ENCODE data around the gene PRDM2. TPM values are rescaled to one million over a fixed set of nuclear protein-coding genes. Genes with fewer than 3 reads are reported as not detected.

Gene PRDM2
- polyA plus RNA-seq, 1 donor (not counting 4 experiments of a cell fraction or from before 2014, with no cell fraction given), result 13.8 TPM

DNA sequence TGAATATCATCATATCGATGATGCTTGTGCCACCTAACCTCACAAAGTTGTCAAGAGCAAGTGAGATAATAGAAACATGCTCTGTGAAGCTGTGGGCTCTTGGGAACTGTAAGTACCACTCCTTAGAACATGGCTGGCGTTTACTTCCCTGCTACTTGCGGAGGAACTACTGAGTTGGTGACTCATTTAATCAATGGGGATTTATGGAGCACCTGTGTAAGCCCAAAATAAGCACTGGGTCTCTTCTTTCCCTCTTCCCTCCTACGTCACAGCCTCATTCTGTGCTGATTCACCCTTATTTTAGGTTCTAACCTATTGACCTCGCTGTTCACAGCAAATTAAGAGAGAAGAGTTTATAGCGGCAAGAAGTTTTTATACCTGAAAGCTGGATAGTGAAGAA, 52.9 kb downstream of the PRDM2 start:
- Histone ChIP-seq H3K4me1 (ENCODE audit: control insufficient read depth, extremely low read depth, insufficient read depth, low read length) (peaks cover 46% of the 10 kb centered on the region), H3K36me3 (ENCODE audit: control insufficient read depth in 2 of 2, extremely low read depth in 1 of 2, insufficient read depth in 2 of 2, low read length in 2 of 2) (peaks cover 6 to 11% of the 10 kb centered on the region in 2 experiments), H3K4me3 (ENCODE audit: control insufficient read depth in 2 of 3, extremely low read depth in 1 of 3, insufficient read depth in 2 of 3, low read depth in 1 of 3, low read length in 3 of 3) (peak overlapping the region in 1 of 3 experiments; percentile 3), H3K9me1 (ENCODE audit: control insufficient read depth, extremely low read depth, insufficient read depth, low read length) (peaks cover 3% of the 10 kb centered on the region), H2AFZ (ENCODE audit: control insufficient read depth, low read length) (no peak overlapping the region), H3K27ac (ENCODE audit: control insufficient read depth, insufficient read depth, low read length) (peak overlapping the region; percentile 49), H3K9ac (ENCODE audit: control insufficient read depth, extremely low read depth, insufficient read depth, low read length) (no peak overlapping the region), H3K4me2 (ENCODE audit: control insufficient read depth, extremely low read depth, insufficient read depth, low read depth, low read length) (peak overlapping the region; percentile 48), H3K9me3 (ENCODE audit: control insufficient read depth, low read depth, low read length) (no peaks in the 10 kb centered on the region), H3K27me3 (ENCODE audit: control insufficient read depth, extremely low read depth, insufficient read depth, low read length) (no peaks in the 10 kb centered on the region), H4K20me1 (ENCODE audit: control insufficient read depth, extremely low read depth, insufficient read depth, low read length) (peaks cover 18% of the 10 kb centered on the region), H3K79me2 (ENCODE audit: control insufficient read depth, insufficient read depth, low read length) (peaks cover 80% of the 10 kb centered on the region)
- no peak for FAIRE-seq
- DNase-seq (ENCODE audit: low read depth, low spot score), result no peak
- TF ChIP-seq, protein P1, sequence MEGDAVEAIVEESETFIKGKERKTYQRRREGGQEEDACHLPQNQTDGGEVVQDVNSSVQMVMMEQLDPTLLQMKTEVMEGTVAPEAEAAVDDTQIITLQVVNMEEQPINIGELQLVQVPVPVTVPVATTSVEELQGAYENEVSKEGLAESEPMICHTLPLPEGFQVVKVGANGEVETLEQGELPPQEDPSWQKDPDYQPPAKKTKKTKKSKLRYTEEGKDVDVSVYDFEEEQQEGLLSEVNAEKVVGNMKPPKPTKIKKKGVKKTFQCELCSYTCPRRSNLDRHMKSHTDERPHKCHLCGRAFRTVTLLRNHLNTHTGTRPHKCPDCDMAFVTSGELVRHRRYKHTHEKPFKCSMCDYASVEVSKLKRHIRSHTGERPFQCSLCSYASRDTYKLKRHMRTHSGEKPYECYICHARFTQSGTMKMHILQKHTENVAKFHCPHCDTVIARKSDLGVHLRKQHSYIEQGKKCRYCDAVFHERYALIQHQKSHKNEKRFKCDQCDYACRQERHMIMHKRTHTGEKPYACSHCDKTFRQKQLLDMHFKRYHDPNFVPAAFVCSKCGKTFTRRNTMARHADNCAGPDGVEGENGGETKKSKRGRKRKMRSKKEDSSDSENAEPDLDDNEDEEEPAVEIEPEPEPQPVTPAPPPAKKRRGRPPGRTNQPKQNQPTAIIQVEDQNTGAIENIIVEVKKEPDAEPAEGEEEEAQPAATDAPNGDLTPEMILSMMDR (optimal IDR thresholded peaks at IDR 0.05 in 1 of 3, IDR thresholded peaks at IDR 0.05 in 1 of 3, conservative IDR thresholded peaks at IDR 0.05 in 1 of 3; ENCODE audit: extremely low read depth in 1 of 3, insufficient read depth in 2 of 3, low read length in 3 of 3), result no peak
- no peak for TF ChIP-seq EZH2 (IDR thresholded peaks at IDR 0.05; ENCODE audit: low read length)
- dilution Hi-C loops (cut with MboI; ENCODE audit: extremely low pct_ligation_motif_present, low sequenced_read_pairs), result no loop called here

DNA sequence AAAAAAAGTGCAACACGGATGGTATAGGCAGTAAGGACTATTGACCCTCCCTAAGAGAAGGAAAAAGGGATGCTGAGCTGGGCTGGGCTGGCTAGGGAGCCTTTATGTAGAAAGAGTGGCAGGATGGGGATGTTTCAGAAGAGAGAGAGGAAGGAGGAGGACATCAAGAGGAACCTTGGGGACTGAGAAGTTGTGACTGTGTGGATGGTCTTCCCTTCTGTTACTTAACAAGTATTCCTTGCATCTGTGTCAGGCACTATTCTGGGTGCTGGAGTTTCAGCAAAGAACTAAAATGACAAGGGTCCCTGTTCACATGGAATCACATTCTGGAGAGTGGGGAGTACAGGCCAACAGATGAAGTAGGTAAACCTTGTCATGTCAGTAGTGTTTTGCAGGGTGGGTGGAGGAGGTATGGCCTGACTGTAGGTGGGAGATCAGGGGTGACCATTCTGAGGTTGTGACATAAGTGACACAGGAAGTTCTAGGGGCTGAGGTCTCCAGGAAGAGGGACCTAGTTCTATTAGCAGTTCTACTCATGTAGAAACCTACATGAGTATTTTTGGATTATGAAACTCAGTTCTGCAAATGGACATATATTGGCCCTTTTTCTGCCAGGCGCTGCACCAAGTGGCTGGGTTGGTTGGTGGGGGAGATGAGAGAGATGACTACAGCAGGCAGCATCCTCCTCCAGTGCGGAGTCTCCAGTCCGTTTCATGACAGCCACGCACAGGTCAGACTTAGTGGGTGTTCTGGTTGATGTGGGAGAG, 53.8 kb downstream of the PRDM2 start:
- no peak for FAIRE-seq
- Histone ChIP-seq H3K4me2 (ENCODE audit: control insufficient read depth, extremely low read depth, insufficient read depth, low read depth, low read length) (no peak overlapping the region), H3K9me3 (ENCODE audit: control insufficient read depth, low read depth, low read length) (no peaks in the 10 kb centered on the region), H4K20me1 (ENCODE audit: control insufficient read depth, extremely low read depth, insufficient read depth, low read length) (peaks cover 18% of the 10 kb centered on the region), H3K4me1 (ENCODE audit: control insufficient read depth, extremely low read depth, insufficient read depth, low read length) (peaks cover 47% of the 10 kb centered on the region), H3K36me3 (ENCODE audit: control insufficient read depth in 2 of 2, extremely low read depth in 1 of 2, insufficient read depth in 2 of 2, low read length in 2 of 2) (peaks cover 6 to 11% of the 10 kb centered on the region in 2 experiments), H3K27me3 (ENCODE audit: control insufficient read depth, extremely low read depth, insufficient read depth, low read length) (no peaks in the 10 kb centered on the region), H3K4me3 (ENCODE audit: control insufficient read depth in 2 of 3, extremely low read depth in 1 of 3, insufficient read depth in 2 of 3, low read depth in 1 of 3, low read length in 3 of 3) (no peak overlapping the region), H3K79me2 (ENCODE audit: control insufficient read depth, insufficient read depth, low read length) (peaks cover 88% of the 10 kb centered on the region), H3K9ac (ENCODE audit: control insufficient read depth, extremely low read depth, insufficient read depth, low read length) (no peak overlapping the region), H3K27ac (ENCODE audit: control insufficient read depth, insufficient read depth, low read length) (no peak overlapping the region), H2AFZ (ENCODE audit: control insufficient read depth, low read length) (no peak overlapping the region), H3K9me1 (ENCODE audit: control insufficient read depth, extremely low read depth, insufficient read depth, low read length) (peaks cover 3% of the 10 kb centered on the region)
- dilution Hi-C loops (cut with MboI; ENCODE audit: extremely low pct_ligation_motif_present, low sequenced_read_pairs), result no loop called here
- TF ChIP-seq, protein P1 (optimal IDR thresholded peaks at IDR 0.05 in 1 of 3, IDR thresholded peaks at IDR 0.05 in 1 of 3, conservative IDR thresholded peaks at IDR 0.05 in 1 of 3; ENCODE audit: extremely low read depth in 1 of 3, insufficient read depth in 2 of 3, low read length in 3 of 3), result no peak
- no peak for TF ChIP-seq EZH2 (IDR thresholded peaks at IDR 0.05; ENCODE audit: low read length)
- DNase-seq (ENCODE audit: low read depth, low spot score), result no peak

Measured in keratinocyte (primary cell).